ENCODE measurements around the gene SLC39A6. TPM values are rescaled to one million over a fixed set of nuclear protein-coding genes. Genes with fewer than 3 reads are reported as not detected.

Gene SLC39A6
- total and polyA plus RNA-seq, 9 donors, result 39.7 to 96.5 (median 55.0) TPM

DNA sequence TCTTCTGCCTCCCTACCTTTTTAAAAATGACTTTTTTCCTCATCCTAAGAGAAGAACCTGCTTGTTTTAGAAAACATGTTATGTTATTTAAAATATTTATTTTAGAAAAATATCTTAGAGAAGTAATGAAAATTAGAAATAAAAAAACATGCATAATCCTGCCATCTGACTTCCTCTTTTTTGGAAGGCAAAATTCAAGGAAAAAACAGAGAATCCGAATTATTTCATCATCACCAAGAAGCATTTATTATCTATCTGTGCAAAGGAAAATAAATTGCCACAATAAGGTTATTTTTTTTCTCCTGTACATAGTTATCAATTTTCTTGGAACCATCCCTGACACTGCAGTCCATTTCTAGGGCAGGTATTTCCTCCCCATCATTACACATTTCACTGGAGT is 14.4 kb downstream of the SLC39A6 start:
- Histone ChIP-seq H3K4me1 (ENCODE audit: insufficient read depth) (no peaks in the 10 kb centered on the region), H3K36me3 (no peaks in the 10 kb centered on the region), H3K9me3 (no peaks in the 10 kb centered on the region), H3K27ac (no peak overlapping the region), H3K27me3 (no peaks in the 10 kb centered on the region), H3K4me3 (no peak overlapping the region)
- intact Hi-C loops (cut with DNase I), result no loop called here
- WGBS, 3 donors, result 65 to 71% (median 65%) methylated on average over 1 of the region's 1 CpG
- no peak for DNase-seq
- TF ChIP-seq, protein P1, sequence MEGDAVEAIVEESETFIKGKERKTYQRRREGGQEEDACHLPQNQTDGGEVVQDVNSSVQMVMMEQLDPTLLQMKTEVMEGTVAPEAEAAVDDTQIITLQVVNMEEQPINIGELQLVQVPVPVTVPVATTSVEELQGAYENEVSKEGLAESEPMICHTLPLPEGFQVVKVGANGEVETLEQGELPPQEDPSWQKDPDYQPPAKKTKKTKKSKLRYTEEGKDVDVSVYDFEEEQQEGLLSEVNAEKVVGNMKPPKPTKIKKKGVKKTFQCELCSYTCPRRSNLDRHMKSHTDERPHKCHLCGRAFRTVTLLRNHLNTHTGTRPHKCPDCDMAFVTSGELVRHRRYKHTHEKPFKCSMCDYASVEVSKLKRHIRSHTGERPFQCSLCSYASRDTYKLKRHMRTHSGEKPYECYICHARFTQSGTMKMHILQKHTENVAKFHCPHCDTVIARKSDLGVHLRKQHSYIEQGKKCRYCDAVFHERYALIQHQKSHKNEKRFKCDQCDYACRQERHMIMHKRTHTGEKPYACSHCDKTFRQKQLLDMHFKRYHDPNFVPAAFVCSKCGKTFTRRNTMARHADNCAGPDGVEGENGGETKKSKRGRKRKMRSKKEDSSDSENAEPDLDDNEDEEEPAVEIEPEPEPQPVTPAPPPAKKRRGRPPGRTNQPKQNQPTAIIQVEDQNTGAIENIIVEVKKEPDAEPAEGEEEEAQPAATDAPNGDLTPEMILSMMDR (IDR thresholded peaks at IDR 0.05), result no peak
- TF ChIP-seq POLR2A (IDR thresholded peaks at IDR 0.05), result no peak
- no peak for TF ChIP-seq EP300 (IDR thresholded peaks at IDR 0.05)

DNA sequence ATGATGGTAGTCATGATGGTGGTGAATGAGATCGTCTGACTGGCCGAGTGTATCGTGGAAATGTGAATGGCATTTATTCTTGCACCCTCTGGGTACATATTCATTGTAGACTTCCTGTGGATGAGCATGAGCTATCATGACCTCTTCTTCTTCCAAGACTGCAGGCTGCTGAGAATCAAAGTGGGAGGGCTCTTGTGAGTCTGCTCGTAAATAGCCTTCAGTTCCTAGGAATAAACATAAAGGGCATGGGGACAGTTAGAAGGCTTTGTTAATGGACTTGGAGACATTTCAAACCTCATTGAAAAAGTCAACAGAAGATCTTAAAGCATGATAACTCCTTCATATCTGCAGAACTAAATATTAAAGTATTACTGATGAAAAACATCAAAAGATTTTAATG is 14.9 kb downstream of the SLC39A6 start:
- Histone ChIP-seq H3K4me3 (no peak overlapping the region), H3K4me1 (ENCODE audit: insufficient read depth) (no peaks in the 10 kb centered on the region), H3K9me3 (no peaks in the 10 kb centered on the region), H3K36me3 (no peaks in the 10 kb centered on the region), H3K27ac (no peak overlapping the region), H3K27me3 (no peaks in the 10 kb centered on the region)
- no peak for DNase-seq
- intact Hi-C loops (cut with DNase I), result no loop called here
- WGBS, 3 donors, result 84 to 85% (median 84%) methylated on average over 4 of the region's 4 CpGs
- TF ChIP-seq, protein P1 (IDR thresholded peaks at IDR 0.05), result no peak
- TF ChIP-seq EP300 (IDR thresholded peaks at IDR 0.05), result no peak
- no peak for TF ChIP-seq POLR2A (IDR thresholded peaks at IDR 0.05)

DNA sequence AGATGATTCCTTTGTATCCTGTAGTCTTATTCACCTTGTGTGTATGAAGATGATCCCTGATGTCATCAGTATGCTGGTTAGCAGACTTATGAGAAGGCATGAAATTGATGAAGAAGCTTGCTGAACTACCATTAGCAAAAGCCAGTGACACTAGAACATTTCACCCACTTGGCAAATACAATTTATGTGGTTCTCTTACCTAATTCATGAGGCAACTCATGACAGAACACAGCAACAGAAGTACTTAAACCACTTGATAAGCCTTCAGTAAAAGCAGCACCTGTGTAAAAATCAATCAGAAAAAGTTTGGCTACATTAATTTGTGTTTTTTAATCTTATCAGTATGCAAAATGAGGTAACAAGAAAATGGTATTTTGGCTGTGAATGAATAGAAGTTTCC is 16.8 kb downstream of the SLC39A6 start:
- Histone ChIP-seq H3K4me1 (ENCODE audit: insufficient read depth) (no peaks in the 10 kb centered on the region), H3K36me3 (no peaks in the 10 kb centered on the region), H3K9me3 (no peaks in the 10 kb centered on the region), H3K27me3 (no peaks in the 10 kb centered on the region), H3K27ac (no peak overlapping the region), H3K4me3 (no peak overlapping the region)
- intact Hi-C loops (cut with DNase I), result no loop called here
- TF ChIP-seq, protein P1 (IDR thresholded peaks at IDR 0.05), result no peak
- TF ChIP-seq EP300 (IDR thresholded peaks at IDR 0.05) (no peak), POLR2A (IDR thresholded peaks at IDR 0.05) (no peak)
- DNase-seq, result no peak

DNA sequence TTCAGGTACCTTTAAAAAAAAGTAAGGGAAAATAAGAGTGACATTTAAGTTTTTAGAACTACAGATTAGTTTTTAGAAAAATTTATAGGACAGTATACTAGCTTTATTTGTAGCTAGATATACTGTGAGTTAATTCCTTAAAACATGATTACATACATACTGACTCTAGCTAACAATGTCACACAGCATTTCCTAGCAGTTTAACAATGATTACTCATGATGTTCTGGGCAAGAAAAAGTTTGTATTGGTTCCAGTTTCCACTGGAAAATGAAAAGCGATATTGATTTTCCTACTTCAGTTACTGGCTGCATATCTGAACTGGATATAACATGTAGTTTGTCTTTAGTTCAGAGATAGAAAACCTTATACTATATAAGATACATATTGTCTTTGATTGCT is 19.4 kb downstream of the SLC39A6 start:
- no peak for TF ChIP-seq EP300 (IDR thresholded peaks at IDR 0.05)
- intact Hi-C loops (cut with DNase I), result loop anchor here in 1 of 4 donors (5.0 kb wide), 1 partner anchor 163 kb away; no protein-coding TSS in a partner anchor
- Histone ChIP-seq H3K27me3 (no peaks in the 10 kb centered on the region), H3K27ac (no peak overlapping the region), H3K4me3 (no peak overlapping the region), H3K9me3 (no peaks in the 10 kb centered on the region), H3K36me3 (no peaks in the 10 kb centered on the region), H3K4me1 (ENCODE audit: insufficient read depth) (no peaks in the 10 kb centered on the region)
- 90 to 94% (median 94%) methylated on average over 1 of the region's 1 CpG for WGBS, 3 donors
- no peak for DNase-seq

DNA sequence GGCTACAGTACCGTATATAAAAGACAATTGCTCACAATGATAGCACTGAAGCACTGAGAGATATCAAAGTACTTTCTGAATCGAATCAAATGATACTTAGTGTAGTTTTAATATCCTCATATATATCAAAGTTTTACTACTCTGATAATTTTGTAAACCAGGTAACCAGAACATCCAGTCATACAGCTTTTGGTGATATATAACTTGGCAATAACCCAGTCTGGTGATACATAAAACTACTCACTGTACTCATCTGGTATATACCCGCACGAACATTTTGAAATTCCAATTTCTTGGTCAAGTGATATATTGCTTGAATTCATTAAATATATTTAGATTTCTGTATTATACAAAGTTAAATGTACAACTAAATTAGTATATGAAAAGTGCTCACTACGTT is 20.5 kb downstream of the SLC39A6 start:
- Histone ChIP-seq H3K36me3 (no peaks in the 10 kb centered on the region), H3K27ac (no peak overlapping the region), H3K4me1 (ENCODE audit: insufficient read depth) (no peaks in the 10 kb centered on the region), H3K4me3 (no peak overlapping the region), H3K9me3 (no peaks in the 10 kb centered on the region), H3K27me3 (no peaks in the 10 kb centered on the region)
- TF ChIP-seq EP300 (IDR thresholded peaks at IDR 0.05) (no peak), POLR2A (IDR thresholded peaks at IDR 0.05) (no peak)
- TF ChIP-seq, protein P1 (IDR thresholded peaks at IDR 0.05), result no peak
- 92 to 93% (median 92%) methylated on average over 5 of the region's 5 CpGs for WGBS, 3 donors
- intact Hi-C loops (cut with DNase I), result loop anchor here in 1 of 4 donors (5.0 kb wide), 1 partner anchor 164 kb away; no protein-coding TSS in a partner anchor
- no peak for DNase-seq
